ENCODE data around the gene AP5B1. TPM values are rescaled to one million over a fixed set of nuclear protein-coding genes. Genes with fewer than 3 reads are reported as not detected.

Gene AP5B1
- total and polyA plus RNA-seq, 2 of the 8 experiments (the other 6 are each of a cell fraction or from before 2014, with no cell fraction given): 7.6 to 10.0 TPM

DNA sequence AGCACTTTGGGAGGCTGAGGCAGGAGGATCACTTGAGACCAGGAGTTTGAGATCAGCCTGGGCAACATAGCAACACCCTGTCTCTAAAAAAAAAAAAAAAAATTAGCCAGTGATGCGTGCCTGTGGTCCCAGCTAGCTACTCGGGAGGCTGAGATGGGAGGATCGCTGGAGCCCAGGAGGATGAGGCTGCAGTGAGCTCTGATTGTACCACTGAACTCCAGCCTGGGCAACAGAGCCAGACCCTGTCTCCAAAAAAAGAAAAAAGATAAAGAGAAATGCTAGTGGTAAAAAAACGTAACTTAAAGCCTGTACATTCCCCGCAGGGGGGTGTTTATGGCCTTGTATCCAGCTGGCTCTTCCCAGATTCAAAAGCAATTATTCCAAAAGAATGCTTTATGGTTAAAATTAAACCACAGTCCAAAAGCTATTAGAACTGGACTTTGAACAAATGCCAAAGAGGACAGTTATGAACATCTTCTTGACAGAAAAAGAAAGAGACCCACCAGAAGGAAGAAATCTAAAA, 36.6 kb upstream of the AP5B1 start (continued):
- TF ChIP-seq GTF2F1 (IDR thresholded peaks at IDR 0.05; ENCODE audit: borderline replicate concordance, low read depth, low read length) (no peak), SAP30 (IDR thresholded peaks at IDR 0.05; ENCODE audit: insufficient read depth, insufficient replicate concordance, low read length) (no peak), CBX5 (IDR thresholded peaks at IDR 0.05; ENCODE audit: low read depth, low read length) (no peak)
